ENCODE measurements around the gene AIDA.

GRCh38 chr1:222657899-222658298 is 54.4 kb downstream of the AIDA start:
- TF ChIP-seq CTCF (conservative IDR thresholded peaks at IDR 0.05) = no peak
- no peak for TF ChIP-seq EZH2 (IDR thresholded peaks at IDR 0.05; ENCODE audit: low read depth)
